ENCODE results near the gene AGFG2. TPM values are rescaled to one million over a fixed set of nuclear protein-coding genes. Genes with fewer than 3 reads are reported as not detected.

Gene AGFG2
- total and polyA plus RNA-seq, 2 of the 13 experiments (the other 11 are each of a cell fraction or from before 2014, with no cell fraction given) = 125 to 132 TPM

DNA sequence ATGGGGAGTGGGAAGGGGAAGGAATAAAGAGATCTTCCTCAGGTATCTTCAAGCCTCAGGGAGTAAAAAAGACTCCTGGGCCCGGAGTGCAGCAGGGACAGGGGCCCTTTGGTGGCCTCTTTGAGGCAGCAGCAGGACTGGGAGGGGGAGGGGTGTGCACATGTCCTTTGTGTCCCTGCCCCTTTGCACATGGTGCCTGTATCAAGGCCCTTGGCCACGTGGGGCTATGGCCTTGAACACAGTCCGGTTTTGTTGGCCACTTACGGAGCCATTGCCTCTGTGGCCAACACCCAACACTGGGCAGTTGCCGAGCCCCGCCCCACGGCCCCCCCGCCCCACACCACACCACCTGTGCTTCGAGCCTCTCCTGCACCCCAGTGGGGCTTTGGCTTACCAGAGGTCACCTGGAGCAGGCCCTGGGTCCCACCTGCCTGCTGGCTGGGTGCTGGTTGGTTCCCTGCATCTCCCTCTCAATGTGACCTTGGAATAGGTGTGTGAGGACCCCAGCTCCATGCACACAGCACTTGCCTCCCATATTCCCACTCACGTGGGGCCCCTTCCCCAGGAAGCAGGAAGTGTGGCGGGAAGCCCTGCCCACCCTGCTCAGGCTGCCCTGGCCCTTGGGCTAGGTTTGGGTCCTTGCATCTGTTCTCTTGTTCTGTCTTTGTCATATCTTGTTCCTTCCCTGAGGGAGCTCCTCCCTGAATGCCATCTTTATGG is 29.3 kb downstream of the AGFG2 start (continued):
- TF ChIP-seq, protein P1, sequence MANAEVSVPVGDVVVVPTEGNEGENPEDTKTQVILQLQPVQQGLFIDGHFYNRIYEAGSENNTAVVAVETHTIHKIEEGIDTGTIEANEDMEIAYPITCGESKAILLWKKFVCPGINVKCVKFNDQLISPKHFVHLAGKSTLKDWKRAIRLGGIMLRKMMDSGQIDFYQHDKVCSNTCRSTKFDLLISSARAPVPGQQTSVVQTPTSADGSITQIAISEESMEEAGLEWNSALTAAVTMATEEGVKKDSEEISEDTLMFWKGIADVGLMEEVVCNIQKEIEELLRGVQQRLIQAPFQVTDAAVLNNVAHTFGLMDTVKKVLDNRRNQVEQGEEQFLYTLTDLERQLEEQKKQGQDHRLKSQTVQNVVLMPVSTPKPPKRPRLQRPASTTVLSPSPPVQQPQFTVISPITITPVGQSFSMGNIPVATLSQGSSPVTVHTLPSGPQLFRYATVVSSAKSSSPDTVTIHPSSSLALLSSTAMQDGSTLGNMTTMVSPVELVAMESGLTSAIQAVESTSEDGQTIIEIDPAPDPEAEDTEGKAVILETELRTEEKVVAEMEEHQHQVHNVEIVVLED (CRISPR knock-in tag; IDR thresholded peaks at IDR 0.05; ENCODE audit: borderline replicate concordance) = no peak
- TF ChIP-seq MAZ (IDR thresholded peaks at IDR 0.05; ENCODE audit: borderline replicate concordance, low read depth, low read length) (no peak), MAZ (CRISPR knock-in tag; IDR thresholded peaks at IDR 0.05; ENCODE audit: low read depth) (peak; percentile 71; the same call in 1 of the 2 replicates), RNF2 (conservative IDR thresholded peaks at IDR 0.05; ENCODE audit: low read depth) (peak; percentile 72; the same call in 1 of the 2 replicates), ZNF558 (CRISPR knock-in tag; IDR thresholded peaks at IDR 0.05; ENCODE audit: borderline replicate concordance) (peak; percentile 99), ZNF235 (CRISPR knock-in tag; IDR thresholded peaks at IDR 0.05; ENCODE audit: borderline replicate concordance) (peak; percentile 63; the same call in 1 of the 2 replicates), KLF13 (CRISPR knock-in tag; IDR thresholded peaks at IDR 0.05) (no peak), ZNF781 (CRISPR knock-in tag; IDR thresholded peaks at IDR 0.05; ENCODE audit: borderline replicate concordance, not compliant biosample characterization) (peak; percentile 6), SP140L (CRISPR knock-in tag; IDR thresholded peaks at IDR 0.05; ENCODE audit: borderline replicate concordance) (peak; percentile 22; the same call in 1 of the 2 replicates), HOXD1 (CRISPR knock-in tag; IDR thresholded peaks at IDR 0.05) (0 out of 2 replicates have a peak, but pooled peaks have one; percentile 63), ZNF274 (CRISPR knock-in tag; IDR thresholded peaks at IDR 0.05) (no peak; the same call in 1 of the 2 replicates), ZNF776 (CRISPR knock-in tag; IDR thresholded peaks at IDR 0.05) (peak; percentile 81), MYC (CRISPR knock-in tag; IDR thresholded peaks at IDR 0.05; ENCODE audit: borderline replicate concordance) (peak; percentile 99), ZNF207 (IDR thresholded peaks at IDR 0.05; ENCODE audit: borderline replicate concordance) (no peak), IRX3 (CRISPR knock-in tag; IDR thresholded peaks at IDR 0.05; ENCODE audit: borderline replicate concordance, low read depth) (peak; percentile 95), ZSCAN30 (CRISPR knock-in tag; IDR thresholded peaks at IDR 0.05) (no peak), POLR2AphosphoS5 (IDR thresholded peaks at IDR 0.05; ENCODE audit: low read depth, low read length) (peak; percentile 74), ETV6 (CRISPR knock-in tag; conservative IDR thresholded peaks at IDR 0.05) (no peak; the same call in 1 of the 2 replicates), KAT2B (IDR thresholded peaks at IDR 0.05; ENCODE audit: borderline replicate concordance, low read depth, low read length) (no peak)
- TF ChIP-seq, protein P2, sequence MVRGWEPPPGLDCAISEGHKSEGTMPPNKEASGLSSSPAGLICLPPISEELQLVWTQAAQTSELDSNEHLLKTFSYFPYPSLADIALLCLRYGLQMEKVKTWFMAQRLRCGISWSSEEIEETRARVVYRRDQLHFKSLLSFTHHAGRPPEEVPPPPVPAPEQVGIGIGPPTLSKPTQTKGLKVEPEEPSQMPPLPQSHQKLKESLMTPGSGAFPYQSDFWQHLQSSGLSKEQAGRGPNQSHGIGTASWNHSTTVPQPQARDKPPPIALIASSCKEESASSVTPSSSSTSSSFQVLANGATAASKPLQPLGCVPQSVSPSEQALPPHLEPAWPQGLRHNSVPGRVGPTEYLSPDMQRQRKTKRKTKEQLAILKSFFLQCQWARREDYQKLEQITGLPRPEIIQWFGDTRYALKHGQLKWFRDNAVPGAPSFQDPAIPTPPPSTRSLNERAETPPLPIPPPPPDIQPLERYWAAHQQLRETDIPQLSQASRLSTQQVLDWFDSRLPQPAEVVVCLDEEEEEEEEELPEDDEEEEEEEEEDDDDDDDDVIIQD (CRISPR knock-in tag; IDR thresholded peaks at IDR 0.05; ENCODE audit: low read depth) = peak; percentile 43; the same call in 1 of the 2 replicates
- TF ChIP-seq, protein P3, sequence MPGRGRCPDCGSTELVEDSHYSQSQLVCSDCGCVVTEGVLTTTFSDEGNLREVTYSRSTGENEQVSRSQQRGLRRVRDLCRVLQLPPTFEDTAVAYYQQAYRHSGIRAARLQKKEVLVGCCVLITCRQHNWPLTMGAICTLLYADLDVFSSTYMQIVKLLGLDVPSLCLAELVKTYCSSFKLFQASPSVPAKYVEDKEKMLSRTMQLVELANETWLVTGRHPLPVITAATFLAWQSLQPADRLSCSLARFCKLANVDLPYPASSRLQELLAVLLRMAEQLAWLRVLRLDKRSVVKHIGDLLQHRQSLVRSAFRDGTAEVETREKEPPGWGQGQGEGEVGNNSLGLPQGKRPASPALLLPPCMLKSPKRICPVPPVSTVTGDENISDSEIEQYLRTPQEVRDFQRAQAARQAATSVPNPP (CRISPR knock-in tag; IDR thresholded peaks at IDR 0.05) = peak; percentile 87
- TF ChIP-seq, protein P4, sequence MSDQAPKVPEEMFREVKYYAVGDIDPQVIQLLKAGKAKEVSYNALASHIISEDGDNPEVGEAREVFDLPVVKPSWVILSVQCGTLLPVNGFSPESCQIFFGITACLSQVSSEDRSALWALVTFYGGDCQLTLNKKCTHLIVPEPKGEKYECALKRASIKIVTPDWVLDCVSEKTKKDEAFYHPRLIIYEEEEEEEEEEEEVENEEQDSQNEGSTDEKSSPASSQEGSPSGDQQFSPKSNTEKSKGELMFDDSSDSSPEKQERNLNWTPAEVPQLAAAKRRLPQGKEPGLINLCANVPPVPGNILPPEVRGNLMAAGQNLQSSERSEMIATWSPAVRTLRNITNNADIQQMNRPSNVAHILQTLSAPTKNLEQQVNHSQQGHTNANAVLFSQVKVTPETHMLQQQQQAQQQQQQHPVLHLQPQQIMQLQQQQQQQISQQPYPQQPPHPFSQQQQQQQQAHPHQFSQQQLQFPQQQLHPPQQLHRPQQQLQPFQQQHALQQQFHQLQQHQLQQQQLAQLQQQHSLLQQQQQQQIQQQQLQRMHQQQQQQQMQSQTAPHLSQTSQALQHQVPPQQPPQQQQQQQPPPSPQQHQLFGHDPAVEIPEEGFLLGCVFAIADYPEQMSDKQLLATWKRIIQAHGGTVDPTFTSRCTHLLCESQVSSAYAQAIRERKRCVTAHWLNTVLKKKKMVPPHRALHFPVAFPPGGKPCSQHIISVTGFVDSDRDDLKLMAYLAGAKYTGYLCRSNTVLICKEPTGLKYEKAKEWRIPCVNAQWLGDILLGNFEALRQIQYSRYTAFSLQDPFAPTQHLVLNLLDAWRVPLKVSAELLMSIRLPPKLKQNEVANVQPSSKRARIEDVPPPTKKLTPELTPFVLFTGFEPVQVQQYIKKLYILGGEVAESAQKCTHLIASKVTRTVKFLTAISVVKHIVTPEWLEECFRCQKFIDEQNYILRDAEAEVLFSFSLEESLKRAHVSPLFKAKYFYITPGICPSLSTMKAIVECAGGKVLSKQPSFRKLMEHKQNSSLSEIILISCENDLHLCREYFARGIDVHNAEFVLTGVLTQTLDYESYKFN (CRISPR knock-in tag; conservative IDR thresholded peaks at IDR 0.05) = peak; percentile 89
